Neural cell (in vitro differentiated cells): Measurements from ENCODE around the gene PLD1.

ENCODE experiments used
- EP300 ChIP-seq: fragments of 450-650 bp; conservative IDR thresholded peaks from 2 replicates; pipeline ENCODE4 v1.6.1; 2014; ENCODE audit warnings: antibody characterized with exemption, mild to moderate bottlenecking, moderate library complexity; ENCODE audit not compliant: poor library complexity, severe bottlenecking
- EZH2 ChIP-seq: fragments of 200-600, 300-800 bp; shearing (Covaris generic), sonication (generic); IDR thresholded peaks from 2 replicates; pipeline ENCODE4 v1.6.1; 2014; ENCODE audit warnings: antibody characterized with exemption, low read length, borderline replicate concordance, mild to moderate bottlenecking; ENCODE audit not compliant: insufficient read depth, poor library complexity, severe bottlenecking
- MXI1 ChIP-seq: fragments of 450-650 bp; conservative IDR thresholded peaks from 2 replicates; pipeline ENCODE4 v1.6.1; 2014; ENCODE audit warnings: antibody characterized with exemption, mild to moderate bottlenecking; ENCODE audit not compliant: poor library complexity, severe bottlenecking
- POLR2AphosphoS5 ChIP-seq: IDR thresholded peaks from 2 replicates; pipeline ENCODE4 v1.6.1; 2012
- RAD21 ChIP-seq: fragments of 450-650 bp; conservative IDR thresholded peaks from 2 replicates; pipeline ENCODE4 v1.6.1; 2014; ENCODE audit warnings: antibody characterized with exemption, mild to moderate bottlenecking, moderate library complexity
- SMC3 ChIP-seq: fragments of 450-650 bp; conservative IDR thresholded peaks from 2 replicates; pipeline ENCODE4 v1.6.1; 2014; ENCODE audit warnings: antibody characterized with exemption, mild to moderate bottlenecking, moderate library complexity; ENCODE audit not compliant: poor library complexity
- TAF1 ChIP-seq: IDR thresholded peaks from 2 replicates; pipeline ENCODE4 v1.6.1; 2012; ENCODE audit warnings: low read depth
- TF ChIP-seq, protein P1 (sequence below): fragments of 450-650 bp; IDR thresholded peaks from 2 replicates; pipeline ENCODE4 v1.5.1; 2014; ENCODE audit warnings: antibody characterized with exemption, mild to moderate bottlenecking, moderate library complexity; ENCODE audit not compliant: poor library complexity, severe bottlenecking
- TF ChIP-seq, protein P2 (sequence below): IDR thresholded peaks from 2 replicates; pipeline ENCODE4 v1.6.1; 2012; ENCODE audit warnings: borderline replicate concordance

DNA sequence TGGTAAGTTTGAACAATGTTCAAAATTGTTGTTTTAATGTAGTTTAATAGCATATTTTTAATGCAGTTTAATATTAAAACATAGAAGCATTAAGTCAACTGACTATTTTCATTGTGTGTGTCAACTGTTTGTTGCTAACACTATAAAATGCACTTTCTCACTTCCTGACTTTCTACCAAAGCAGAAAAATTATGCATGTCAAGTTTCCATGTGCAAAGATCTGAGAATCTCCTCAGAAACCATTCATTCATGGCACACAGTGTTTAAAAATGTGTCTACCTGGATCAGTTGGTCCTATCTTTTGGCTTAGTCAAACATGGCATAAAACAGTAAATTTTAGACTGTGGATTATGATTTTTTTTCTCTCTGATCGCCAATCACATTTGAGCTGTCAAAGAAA is 156.0 kb downstream of the PLD1 start:
- TF ChIP-seq, protein P1, sequence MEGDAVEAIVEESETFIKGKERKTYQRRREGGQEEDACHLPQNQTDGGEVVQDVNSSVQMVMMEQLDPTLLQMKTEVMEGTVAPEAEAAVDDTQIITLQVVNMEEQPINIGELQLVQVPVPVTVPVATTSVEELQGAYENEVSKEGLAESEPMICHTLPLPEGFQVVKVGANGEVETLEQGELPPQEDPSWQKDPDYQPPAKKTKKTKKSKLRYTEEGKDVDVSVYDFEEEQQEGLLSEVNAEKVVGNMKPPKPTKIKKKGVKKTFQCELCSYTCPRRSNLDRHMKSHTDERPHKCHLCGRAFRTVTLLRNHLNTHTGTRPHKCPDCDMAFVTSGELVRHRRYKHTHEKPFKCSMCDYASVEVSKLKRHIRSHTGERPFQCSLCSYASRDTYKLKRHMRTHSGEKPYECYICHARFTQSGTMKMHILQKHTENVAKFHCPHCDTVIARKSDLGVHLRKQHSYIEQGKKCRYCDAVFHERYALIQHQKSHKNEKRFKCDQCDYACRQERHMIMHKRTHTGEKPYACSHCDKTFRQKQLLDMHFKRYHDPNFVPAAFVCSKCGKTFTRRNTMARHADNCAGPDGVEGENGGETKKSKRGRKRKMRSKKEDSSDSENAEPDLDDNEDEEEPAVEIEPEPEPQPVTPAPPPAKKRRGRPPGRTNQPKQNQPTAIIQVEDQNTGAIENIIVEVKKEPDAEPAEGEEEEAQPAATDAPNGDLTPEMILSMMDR: no peak
- no peak for TF ChIP-seq TAF1
- no peak for TF ChIP-seq EZH2
- TF ChIP-seq POLR2AphosphoS5: no peak
- no peak for TF ChIP-seq RAD21
- TF ChIP-seq, protein P2, sequence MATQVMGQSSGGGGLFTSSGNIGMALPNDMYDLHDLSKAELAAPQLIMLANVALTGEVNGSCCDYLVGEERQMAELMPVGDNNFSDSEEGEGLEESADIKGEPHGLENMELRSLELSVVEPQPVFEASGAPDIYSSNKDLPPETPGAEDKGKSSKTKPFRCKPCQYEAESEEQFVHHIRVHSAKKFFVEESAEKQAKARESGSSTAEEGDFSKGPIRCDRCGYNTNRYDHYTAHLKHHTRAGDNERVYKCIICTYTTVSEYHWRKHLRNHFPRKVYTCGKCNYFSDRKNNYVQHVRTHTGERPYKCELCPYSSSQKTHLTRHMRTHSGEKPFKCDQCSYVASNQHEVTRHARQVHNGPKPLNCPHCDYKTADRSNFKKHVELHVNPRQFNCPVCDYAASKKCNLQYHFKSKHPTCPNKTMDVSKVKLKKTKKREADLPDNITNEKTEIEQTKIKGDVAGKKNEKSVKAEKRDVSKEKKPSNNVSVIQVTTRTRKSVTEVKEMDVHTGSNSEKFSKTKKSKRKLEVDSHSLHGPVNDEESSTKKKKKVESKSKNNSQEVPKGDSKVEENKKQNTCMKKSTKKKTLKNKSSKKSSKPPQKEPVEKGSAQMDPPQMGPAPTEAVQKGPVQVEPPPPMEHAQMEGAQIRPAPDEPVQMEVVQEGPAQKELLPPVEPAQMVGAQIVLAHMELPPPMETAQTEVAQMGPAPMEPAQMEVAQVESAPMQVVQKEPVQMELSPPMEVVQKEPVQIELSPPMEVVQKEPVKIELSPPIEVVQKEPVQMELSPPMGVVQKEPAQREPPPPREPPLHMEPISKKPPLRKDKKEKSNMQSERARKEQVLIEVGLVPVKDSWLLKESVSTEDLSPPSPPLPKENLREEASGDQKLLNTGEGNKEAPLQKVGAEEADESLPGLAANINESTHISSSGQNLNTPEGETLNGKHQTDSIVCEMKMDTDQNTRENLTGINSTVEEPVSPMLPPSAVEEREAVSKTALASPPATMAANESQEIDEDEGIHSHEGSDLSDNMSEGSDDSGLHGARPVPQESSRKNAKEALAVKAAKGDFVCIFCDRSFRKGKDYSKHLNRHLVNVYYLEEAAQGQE: no peak
- TF ChIP-seq EP300: no peak
- no peak for TF ChIP-seq SMC3
- no peak for TF ChIP-seq MXI1
